ENCODE data around the gene LRG1. TPM values are rescaled to one million over a fixed set of nuclear protein-coding genes. Genes with fewer than 3 reads are reported as not detected.

The LRG1 gene
- total and polyA plus RNA-seq, 2 experiments from 2014 or later = 6.3 to 9.8 TPM

GRCh38 chr19:4541114-4541805, 1.4 kb upstream of the LRG1 start:
- H3K27me3 ChIP-seq = no peaks in the 10 kb centered on the region
- 85% methylated on average over 12 of the region's 12 CpGs for WGBS (ENCODE audit: low lambda C conversion rate, missing lambda C conversion rate)
- H3K4me2 ChIP-seq = no peak overlapping the region
- no peaks in the 10 kb centered on the region for H3K9me3 ChIP-seq (ENCODE audit: low read depth)
- no peak overlapping the region for H3K4me3 ChIP-seq
- H4K20me1 ChIP-seq (ENCODE audit: insufficient read depth, poor library complexity, severe bottlenecking) = no peaks in the 10 kb centered on the region
- DNase-seq (ENCODE audit: low spot score) = no peak
- no peak overlapping the region for H3K27ac ChIP-seq
- H3K36me3 ChIP-seq (replicated peaks; ENCODE audit: insufficient read depth, low read depth) = no peaks in the 10 kb centered on the region
- TF ChIP-seq EZH2 (IDR thresholded peaks at IDR 0.05; ENCODE audit: borderline replicate concordance) = no peak
- TF ChIP-seq CTCF (IDR thresholded peaks at IDR 0.05; ENCODE audit: poor library complexity) = no peak
- no peaks in the 10 kb centered on the region for H3K9me2 ChIP-seq (replicated peaks; ENCODE audit: insufficient read depth)
- no peak overlapping the region for H2AFZ ChIP-seq
- H3K4me1 ChIP-seq (ENCODE audit: insufficient read depth) = no peaks in the 10 kb centered on the region
- H3K79me2 ChIP-seq = no peaks in the 10 kb centered on the region

- peak; percentile 3 for DNase-seq (ENCODE audit: low spot score)
- H3K4me1 ChIP-seq (ENCODE audit: insufficient read depth) = no peaks in the 10 kb centered on the region
- no peak overlapping the region for H3K27ac ChIP-seq
- H3K36me3 ChIP-seq (replicated peaks; ENCODE audit: insufficient read depth, low read depth) = no peaks in the 10 kb centered on the region
- H3K4me2 ChIP-seq = peak overlapping the region; percentile 42
- H3K9me3 ChIP-seq (ENCODE audit: low read depth) = no peaks in the 10 kb centered on the region
- no peaks in the 10 kb centered on the region for H3K79me2 ChIP-seq
- H3K27me3 ChIP-seq = no peaks in the 10 kb centered on the region
- no peak for TF ChIP-seq EZH2phosphoT487 (IDR thresholded peaks at IDR 0.05; ENCODE audit: low read depth, severe bottlenecking, unreplicated experiment)
- TF ChIP-seq EZH2 (IDR thresholded peaks at IDR 0.05; ENCODE audit: borderline replicate concordance) = no peak
- no peak for TF ChIP-seq CTCF (IDR thresholded peaks at IDR 0.05; ENCODE audit: poor library complexity)
- H2AFZ ChIP-seq = no peak overlapping the region
- no peak overlapping the region for H3K4me3 ChIP-seq
- WGBS (ENCODE audit: low lambda C conversion rate, missing lambda C conversion rate) = 85% methylated on average over 3 of the region's 3 CpGs
- H4K20me1 ChIP-seq (ENCODE audit: insufficient read depth, poor library complexity, severe bottlenecking) = no peaks in the 10 kb centered on the region
- no peaks in the 10 kb centered on the region for H3K9me2 ChIP-seq (replicated peaks; ENCODE audit: insufficient read depth)
Measured at GRCh38 chr19:4539169-4539692, 605 bp downstream of the LRG1 start.

DNA sequence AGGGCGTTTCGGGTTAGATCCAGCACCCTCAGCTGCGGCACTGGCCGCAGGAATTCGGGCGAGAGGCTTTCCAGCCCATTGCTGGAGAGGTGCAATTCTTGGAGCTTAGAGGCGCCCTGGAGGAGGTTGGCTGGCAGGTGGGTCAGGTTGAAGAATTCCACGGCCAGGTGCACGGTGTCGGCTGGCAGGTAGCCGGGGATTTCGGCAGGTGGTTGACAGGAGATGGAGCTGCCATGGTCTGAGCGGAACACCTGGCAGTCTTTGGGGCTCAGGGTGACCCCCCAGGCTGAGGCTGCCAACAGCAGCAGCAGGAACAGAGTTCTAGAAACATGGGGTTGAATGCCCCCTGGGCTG, 1.3 kb downstream of the LRG1 start:
- TF ChIP-seq EZH2phosphoT487 (IDR thresholded peaks at IDR 0.05; ENCODE audit: low read depth, severe bottlenecking, unreplicated experiment) = no peak
- no peak for TF ChIP-seq CTCF (IDR thresholded peaks at IDR 0.05; ENCODE audit: poor library complexity)
- no peak for TF ChIP-seq EZH2 (IDR thresholded peaks at IDR 0.05; ENCODE audit: borderline replicate concordance)

More for the DNA sequence above, 1.3 kb downstream of the LRG1 start:
- Histone ChIP-seq H3K27me3 (no peaks in the 10 kb centered on the region), H3K4me2 (no peak overlapping the region), H3K4me3 (no peak overlapping the region), H3K9me2 (replicated peaks; ENCODE audit: insufficient read depth) (no peaks in the 10 kb centered on the region), H3K27ac (no peak overlapping the region), H3K9me3 (ENCODE audit: low read depth) (no peaks in the 10 kb centered on the region), H3K4me1 (ENCODE audit: insufficient read depth) (no peaks in the 10 kb centered on the region), H3K79me2 (no peaks in the 10 kb centered on the region), H3K36me3 (replicated peaks; ENCODE audit: insufficient read depth, low read depth) (no peaks in the 10 kb centered on the region), H4K20me1 (ENCODE audit: insufficient read depth, poor library complexity, severe bottlenecking) (no peaks in the 10 kb centered on the region), H2AFZ (no peak overlapping the region)
- DNase-seq (ENCODE audit: low spot score) = no peak
- 95% methylated on average over 13 of the region's 13 CpGs for WGBS (ENCODE audit: low lambda C conversion rate, missing lambda C conversion rate)

Data from hepatocyte (in vitro differentiated cells).